ENCODE results near the gene ATXN10.

- TF ChIP-seq CTCF (conservative IDR thresholded peaks at IDR 0.05; ENCODE audit: low read length) (no peak), EZH2phosphoT487 (IDR thresholded peaks at IDR 0.05; ENCODE audit: borderline replicate concordance) (no peak)
Measured at GRCh38 chr22:45866646-45867117, 195.0 kb downstream of the ATXN10 start.
